Spinal cord (tissue), 10 donors: ENCODE results near the gene LENEP. TPM values are rescaled to one million over a fixed set of nuclear protein-coding genes. Genes with fewer than 3 reads are reported as not detected.
A peak's percentile ranks its signal among the peaks of the same experiment; 100 is the strongest.
"Not testable (repeated sequence)": the region's sequence is repeated elsewhere in the genome, so short reads cannot be mapped to it uniquely, and the experiment has no call there.

Experiments used
- DNase-seq, 6 donors: peaks; one replicate each; pipeline versions ENCODE4 v3.0.0 to v3.0.0-alpha.2; 2013 to 2015; ENCODE audit warnings: low spot score in 6 of 6, low read depth in 4 of 6
- H3K27ac ChIP-seq: one replicate; pipeline ENCODE4 v1.5.1; 2013; ENCODE audit warnings: low read depth, low read length, control low read depth
- H3K27me3 ChIP-seq: one replicate; pipeline ENCODE4 v1.6.1; 2013; ENCODE audit warnings: low read length; ENCODE audit not compliant: control insufficient read depth, insufficient read depth
- H3K36me3 ChIP-seq: one replicate; pipeline ENCODE4 v1.6.1; 2013; ENCODE audit warnings: low read length; ENCODE audit not compliant: control insufficient read depth, insufficient read depth
- H3K4me1 ChIP-seq: one replicate; pipeline ENCODE4 v1.6.1; 2013; ENCODE audit warnings: low read length; ENCODE audit not compliant: control insufficient read depth, insufficient read depth
- H3K4me3 ChIP-seq: one replicate; pipeline ENCODE4 v1.5.1; 2013; ENCODE audit warnings: low read depth, low read length, control low read depth
- H3K9me3 ChIP-seq: one replicate; pipeline ENCODE4 v1.6.1; 2013; ENCODE audit warnings: low read length; ENCODE audit not compliant: control insufficient read depth, insufficient read depth
- WGBS: methylation state at CpG from one replicate; pipeline ENCODE4 v1.1.5; 2013; ENCODE audit warnings: missing lambda C conversion rate; ENCODE audit not compliant: insufficient coverage; 5-methylcytosine and 5-hydroxymethylcytosine counted together
- polyA plus RNA-seq, 2 donors: library from polyadenylated mRNA; unstranded; fragments of 120-200 nt; gene quantifications; one replicate each; pipeline ENCODE4 v1.2.1, GENCODE V29; 2013; ENCODE audit not compliant: insufficient read length in 2 of 2
- total RNA-seq, 2 donors: library from RNA; depleted of rRNA in 1 of 2; stranded (reverse); fragments of 120-200 nt in 1 of 2; fragments of >200 nt in 1 of 2; gene quantifications; one replicate each; pipeline versions ENCODE4 v1.2.3 to v1.2.4, GENCODE V29; 2013 to 2014
- donor health status: healthy.

Gene LENEP
- total and polyA plus RNA-seq, 4 donors: 0.22 to 0.39 TPM; not detected in 2

DNA sequence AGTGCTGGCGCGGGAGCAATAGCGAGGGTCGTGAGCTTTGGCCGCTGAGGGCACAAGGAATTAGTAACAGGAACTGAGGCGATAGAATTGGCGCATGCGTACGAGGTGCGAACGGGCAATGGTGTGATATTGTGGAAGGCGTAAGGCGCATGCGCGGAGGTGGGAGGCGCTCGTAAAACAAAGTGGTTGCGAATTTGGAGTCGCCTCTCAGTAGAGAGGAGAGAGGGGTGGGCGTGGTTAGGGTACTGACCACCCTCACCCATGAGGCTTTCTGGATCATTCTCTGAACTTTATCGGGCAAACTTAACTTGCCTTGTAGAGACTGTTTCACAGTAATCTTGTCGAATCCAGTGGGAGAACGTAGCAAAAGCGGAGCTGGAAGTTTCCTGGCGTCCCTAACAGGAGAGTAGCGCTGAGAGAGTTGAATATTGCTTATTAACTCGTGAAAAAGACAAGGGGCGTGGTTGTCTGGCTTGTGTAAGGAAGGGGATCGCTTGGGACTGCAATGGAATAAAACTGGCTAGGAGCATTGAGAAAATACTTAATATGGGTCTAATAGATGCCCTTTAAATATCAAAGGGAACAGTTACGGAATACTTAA, 18.5 kb upstream of the LENEP start:
- Histone ChIP-seq H3K4me3 (peak overlapping the region; percentile 76), H3K4me1 (peaks cover 37% of the 10 kb centered on the region), H3K9me3 (no peaks in the 10 kb centered on the region), H3K27ac (peak overlapping the region; percentile 98), H3K36me3 (no peaks in the 10 kb centered on the region), H3K27me3 (no peaks in the 10 kb centered on the region)
- under 1% methylated on average over 29 of the region's 30 CpGs for WGBS
- DNase-seq: peak; percentile 92 to 99 (median 98)

- WGBS: 0% methylated on average over 6 of the region's 24 CpGs
These were observed 17.9 kb upstream of the LENEP start for GRCh38 chr1:154975409-154976059.

GRCh38 chr1:154977762-154978161, 15.6 kb upstream of the LENEP start:
- not testable (repeated sequence) for H3K27me3 ChIP-seq, H3K27ac ChIP-seq, H3K9me3 ChIP-seq, H3K36me3 ChIP-seq, DNase-seq, H3K4me3 ChIP-seq
- no CpG with 5 or more reads among the region's 3 CpGs for WGBS
- peaks cover 20% of the 10 kb centered on the region for H3K4me1 ChIP-seq

More at GRCh38 chr1:154975409-154976059, 17.9 kb upstream of the LENEP start:
- Histone ChIP-seq H3K4me1 (peaks cover 31% of the 10 kb centered on the region), H3K4me3 (peak overlapping the region; percentile 76), H3K36me3 (no peaks in the 10 kb centered on the region), H3K27ac (peak overlapping the region; percentile 98), H3K27me3 (no peaks in the 10 kb centered on the region), H3K9me3 (no peaks in the 10 kb centered on the region)
- DNase-seq: peak in 2 of 6 donors; percentile 14 to 57

DNA sequence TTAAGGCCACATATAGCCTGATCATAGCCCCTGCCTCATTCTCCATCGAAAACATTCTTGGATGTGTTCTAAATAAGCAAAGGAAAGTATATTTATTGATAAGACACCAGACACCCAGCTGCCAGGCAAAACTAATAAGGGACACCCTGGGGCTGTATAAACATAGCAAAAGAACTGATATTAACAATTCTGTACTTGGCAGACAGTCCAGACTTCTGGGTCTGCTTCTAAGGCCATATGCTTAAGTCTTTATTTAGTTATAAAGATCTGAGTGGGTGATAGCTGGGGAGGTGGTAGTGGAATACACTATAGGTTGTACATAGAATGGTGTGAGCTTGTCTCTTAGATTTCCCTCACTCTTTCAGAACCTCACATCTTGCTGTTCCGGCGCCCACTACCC, 15.0 kb upstream of the LENEP start:
- H3K4me1 ChIP-seq: peaks cover 15% of the 10 kb centered on the region
- no peaks in the 10 kb centered on the region for H3K27me3 ChIP-seq
- H3K9me3 ChIP-seq: no peaks in the 10 kb centered on the region
- no peak for DNase-seq
- no peak overlapping the region for H3K27ac ChIP-seq
- H3K36me3 ChIP-seq: peaks cover 3% of the 10 kb centered on the region
- WGBS: no CpG with 5 or more reads among the region's 3 CpGs
- H3K4me3 ChIP-seq: no peak overlapping the region

- Histone ChIP-seq H3K27ac (peak overlapping the region; percentile 7), H3K4me3 (peak overlapping the region; percentile 88), H3K27me3 (no peaks in the 10 kb centered on the region), H3K4me1 (peaks cover 20% of the 10 kb centered on the region), H3K9me3 (no peaks in the 10 kb centered on the region), H3K36me3 (peaks cover 16% of the 10 kb centered on the region)
- no peak for DNase-seq
- WGBS: 58% methylated on average over 5 of the region's 6 CpGs
These were observed 11.0 kb upstream of the LENEP start for GRCh38 chr1:154982341-154982740.

DNA sequence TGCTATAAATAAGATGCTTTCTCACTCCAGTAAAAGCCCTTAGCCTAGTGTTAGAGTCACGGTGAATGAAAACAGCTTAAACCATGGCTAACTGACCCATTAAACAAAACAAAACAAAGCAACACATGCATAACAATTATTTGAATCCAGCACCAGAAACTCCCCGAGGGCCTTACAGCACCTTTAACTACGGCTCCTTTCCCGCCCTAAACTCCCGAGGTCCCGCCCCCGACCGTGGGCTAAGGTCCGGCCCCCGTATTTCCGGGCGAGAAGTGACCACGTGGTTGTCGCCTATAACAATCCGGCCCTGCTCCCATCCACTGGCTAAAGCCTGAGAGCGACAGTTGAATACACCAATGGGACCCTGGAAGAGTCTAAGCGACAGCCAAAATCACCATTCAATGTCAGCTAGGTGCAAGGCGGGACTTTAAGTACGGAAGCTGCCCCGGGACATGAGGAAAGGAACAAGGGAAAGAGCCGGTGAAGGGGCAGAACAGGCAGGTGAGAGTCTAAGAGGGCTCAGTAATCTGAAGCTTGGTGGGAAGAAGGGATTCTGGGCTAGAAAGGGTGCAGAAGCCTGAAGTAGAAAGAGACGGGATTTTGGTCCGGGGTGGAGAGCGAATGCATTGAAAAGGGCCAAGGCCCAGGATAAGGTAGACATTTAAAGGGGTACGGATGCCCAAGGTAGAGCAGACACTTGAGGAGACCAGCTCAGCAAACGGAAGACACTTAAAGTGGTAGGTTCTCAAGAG, 10.3 kb upstream of the LENEP start, which contains the start of gene FLAD1:
Gene FLAD1, plus strand, starts transcription at position 448 of the 752 bp plus-strand sequence. CDS start 351 bp downstream, outside the sequence.
- Histone ChIP-seq H3K9me3 (no peaks in the 10 kb centered on the region), H3K27me3 (no peaks in the 10 kb centered on the region), H3K36me3 (peaks cover 23% of the 10 kb centered on the region), H3K27ac (peak within 1 kb of the TSS; percentile 67), H3K4me1 (peaks cover 20% of the 10 kb centered on the region), H3K4me3 (peak within 1 kb of the TSS; percentile 88)
- 0% methylated on average over 26 of the region's 26 CpGs for WGBS
- peak; percentile 99 to 100 (median 100) for DNase-seq

- peak overlapping the region; percentile 88 for H3K4me3 ChIP-seq
- DNase-seq: no peak
- 16% methylated on average over 14 of the region's 17 CpGs for WGBS
These were observed 9.5 kb upstream of the LENEP start for GRCh38 chr1:154983776-154984466.

GRCh38 chr1:154986736-154987135, 6.7 kb upstream of the LENEP start:
- not testable (repeated sequence) for H3K4me3 ChIP-seq, H3K27ac ChIP-seq, H3K9me3 ChIP-seq, DNase-seq, H3K27me3 ChIP-seq
- 100% methylated on average over 1 of the region's 4 CpGs for WGBS
- Histone ChIP-seq H3K36me3 (peaks cover 51% of the 10 kb centered on the region), H3K4me1 (peaks cover 23% of the 10 kb centered on the region)

More at GRCh38 chr1:154983776-154984466, 9.5 kb upstream of the LENEP start:
- H3K36me3 ChIP-seq: peaks cover 31% of the 10 kb centered on the region
- H3K4me1 ChIP-seq: peaks cover 24% of the 10 kb centered on the region
- H3K27me3 ChIP-seq: no peaks in the 10 kb centered on the region
- no peaks in the 10 kb centered on the region for H3K9me3 ChIP-seq
- peak overlapping the region; percentile 67 for H3K27ac ChIP-seq

DNA sequence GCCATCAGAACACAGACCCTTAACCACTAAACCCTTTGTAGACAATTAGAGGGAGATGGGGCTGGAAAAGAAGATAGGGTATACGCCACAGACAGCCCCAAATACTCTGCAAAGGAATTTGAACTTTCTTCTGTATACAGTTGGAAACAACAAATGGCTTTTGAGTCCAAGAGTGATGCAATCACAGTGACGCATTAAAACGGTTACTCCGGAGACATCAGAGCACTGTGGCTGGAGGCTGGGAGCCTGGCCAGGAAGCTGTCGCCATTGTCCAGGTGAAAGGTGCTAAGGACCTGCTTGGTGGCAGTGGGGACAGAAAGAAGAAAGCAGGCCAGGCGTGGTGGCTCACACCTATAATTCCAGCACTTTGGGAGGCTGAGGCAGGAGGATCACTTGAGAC, 6.1 kb upstream of the LENEP start:
- no peaks in the 10 kb centered on the region for H3K27me3 ChIP-seq
- H3K4me3 ChIP-seq: no peak overlapping the region
- H3K27ac ChIP-seq: no peak overlapping the region
- H3K4me1 ChIP-seq: peaks cover 18% of the 10 kb centered on the region
- no peaks in the 10 kb centered on the region for H3K9me3 ChIP-seq
- no peak for DNase-seq
- 89% methylated on average over 5 of the region's 6 CpGs for WGBS
- peaks cover 51% of the 10 kb centered on the region for H3K36me3 ChIP-seq
